Vagina (tissue), 2 donors: ENCODE results near the gene KRT5. TPM values are rescaled to one million over a fixed set of nuclear protein-coding genes. Genes with fewer than 3 reads are reported as not detected.

ENCODE experiments used
- DNase-seq, 2 donors: peaks; one replicate each; pipeline ENCODE4 v3.0.0-alpha.2; 2017; ENCODE audit errors: extremely low spot score in 2 of 2
- H3K27ac ChIP-seq: fragments of 200-600 bp; sonication (generic); one replicate; pipeline ENCODE4 v1.5.1; 2019
- H3K27me3 ChIP-seq: fragments of 200-600 bp; sonication (generic); one replicate; pipeline ENCODE4 v1.5.1; 2019
- H3K36me3 ChIP-seq, 2 donors: fragments of 200-600 bp; sonication (generic); one replicate each; pipeline ENCODE4 v1.5.1; 2017 to 2019
- H3K4me1 ChIP-seq: fragments of 200-600 bp; sonication (generic); one replicate; pipeline ENCODE4 v1.5.1; 2019
- H3K4me3 ChIP-seq, 2 donors: fragments of 200-600 bp; sonication (generic); 1 replicate in 1 of 2; 2 replicates in 1 of 2; pipeline ENCODE4 v1.5.1; 2016 to 2019
- H3K9me3 ChIP-seq: fragments of 200-600 bp; sonication (generic); one replicate; pipeline ENCODE4 v1.5.1; 2019
- POLR2A ChIP-seq, 2 donors: fragments of 450-650 bp; IDR thresholded peaks; one replicate each; pipeline ENCODE4 v1.6.1; 2017; ENCODE audit warnings: antibody characterized with exemption in 2 of 2, mild to moderate bottlenecking in 2 of 2, moderate library complexity in 2 of 2
- POLR2AphosphoS5 ChIP-seq, 2 donors: sonication (generic); formaldehyde crosslinking; IDR thresholded peaks; one replicate each; pipeline ENCODE4 v1.9.0; 2017; ENCODE audit warnings: antibody characterized with exemption in 2 of 2, mild to moderate bottlenecking in 2 of 2, low read depth in 1 of 2; ENCODE audit not compliant: insufficient read depth in 1 of 2
- intact Hi-C: fragments of 100-400 bp; cut with DNase I; formaldehyde crosslinking; loops from one replicate; pipeline ENCODE4 v1.15.1; 2023
- total RNA-seq: library from RNA; depleted of rRNA; stranded (reverse); fragments of >200 nt; gene quantifications from one replicate; pipeline ENCODE4 v1.2.3, GENCODE V29; 2016
- TF ChIP-seq, protein P1 (sequence below), 3 experiments: fragments of 450-650 bp in 2 of 3; fragments of 200-600 bp in 1 of 3; sonication (generic) in 1 of 3; IDR thresholded peaks; one replicate each; pipeline ENCODE4 v1.5.1; 2017 to 2019; ENCODE audit warnings: antibody characterized with exemption in 3 of 3, mild to moderate bottlenecking in 2 of 3, moderate library complexity in 2 of 3

The KRT5 gene
- total RNA-seq, 1 donor from 2014 or later, result 4,247 TPM

DNA sequence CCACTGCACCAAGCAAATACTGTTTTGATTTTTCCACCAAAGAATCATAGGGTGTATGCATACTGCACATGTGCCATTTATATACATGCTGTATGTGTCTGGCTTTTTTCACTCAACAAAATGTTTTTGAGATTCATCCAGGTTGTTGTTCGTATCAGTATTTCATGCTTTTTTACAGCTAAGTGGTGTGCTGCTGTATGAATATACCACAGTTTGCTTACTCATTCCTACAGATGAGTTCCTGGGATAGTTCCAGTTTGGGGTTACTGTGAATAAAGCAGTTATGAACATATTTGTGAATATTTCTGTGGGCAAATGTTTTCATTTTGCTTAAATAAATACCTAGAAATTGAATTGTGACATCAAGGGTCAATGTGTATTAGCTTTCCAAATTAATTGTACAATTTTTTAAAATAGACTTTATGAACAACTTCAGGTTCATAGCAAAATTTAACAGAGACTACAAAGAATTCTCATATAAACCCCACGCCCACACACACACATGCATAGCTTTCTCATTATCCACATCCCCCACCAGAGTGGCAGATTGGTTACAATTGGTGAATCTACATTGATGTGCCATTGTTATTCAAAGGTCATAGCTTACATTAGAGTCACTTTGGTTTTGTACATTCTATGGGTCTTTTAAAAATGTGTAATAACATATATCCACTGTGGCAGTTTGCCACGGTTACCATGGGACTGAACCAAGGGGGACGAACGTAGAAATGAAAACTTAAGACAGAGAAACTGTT lies 20.2 kb downstream of the KRT5 start:
- no peak overlapping the region for H3K27ac ChIP-seq
- H3K4me1 ChIP-seq, result peaks cover 10% of the 10 kb centered on the region
- no peaks in the 10 kb centered on the region for H3K27me3 ChIP-seq
- no peak for DNase-seq
- H3K9me3 ChIP-seq, result no peaks in the 10 kb centered on the region
- no peaks in the 10 kb centered on the region for H3K36me3 ChIP-seq
- intact Hi-C loops, result no loop called here
- no peak overlapping the region for H3K4me3 ChIP-seq
- TF ChIP-seq POLR2AphosphoS5 (IDR thresholded peaks at IDR 0.05; ENCODE audit: insufficient read depth in 1 of 2, low read depth in 1 of 2), result no peak
- TF ChIP-seq, protein P1, sequence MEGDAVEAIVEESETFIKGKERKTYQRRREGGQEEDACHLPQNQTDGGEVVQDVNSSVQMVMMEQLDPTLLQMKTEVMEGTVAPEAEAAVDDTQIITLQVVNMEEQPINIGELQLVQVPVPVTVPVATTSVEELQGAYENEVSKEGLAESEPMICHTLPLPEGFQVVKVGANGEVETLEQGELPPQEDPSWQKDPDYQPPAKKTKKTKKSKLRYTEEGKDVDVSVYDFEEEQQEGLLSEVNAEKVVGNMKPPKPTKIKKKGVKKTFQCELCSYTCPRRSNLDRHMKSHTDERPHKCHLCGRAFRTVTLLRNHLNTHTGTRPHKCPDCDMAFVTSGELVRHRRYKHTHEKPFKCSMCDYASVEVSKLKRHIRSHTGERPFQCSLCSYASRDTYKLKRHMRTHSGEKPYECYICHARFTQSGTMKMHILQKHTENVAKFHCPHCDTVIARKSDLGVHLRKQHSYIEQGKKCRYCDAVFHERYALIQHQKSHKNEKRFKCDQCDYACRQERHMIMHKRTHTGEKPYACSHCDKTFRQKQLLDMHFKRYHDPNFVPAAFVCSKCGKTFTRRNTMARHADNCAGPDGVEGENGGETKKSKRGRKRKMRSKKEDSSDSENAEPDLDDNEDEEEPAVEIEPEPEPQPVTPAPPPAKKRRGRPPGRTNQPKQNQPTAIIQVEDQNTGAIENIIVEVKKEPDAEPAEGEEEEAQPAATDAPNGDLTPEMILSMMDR (IDR thresholded peaks at IDR 0.05), result no peak
- TF ChIP-seq POLR2A (IDR thresholded peaks at IDR 0.05), result no peak

DNA sequence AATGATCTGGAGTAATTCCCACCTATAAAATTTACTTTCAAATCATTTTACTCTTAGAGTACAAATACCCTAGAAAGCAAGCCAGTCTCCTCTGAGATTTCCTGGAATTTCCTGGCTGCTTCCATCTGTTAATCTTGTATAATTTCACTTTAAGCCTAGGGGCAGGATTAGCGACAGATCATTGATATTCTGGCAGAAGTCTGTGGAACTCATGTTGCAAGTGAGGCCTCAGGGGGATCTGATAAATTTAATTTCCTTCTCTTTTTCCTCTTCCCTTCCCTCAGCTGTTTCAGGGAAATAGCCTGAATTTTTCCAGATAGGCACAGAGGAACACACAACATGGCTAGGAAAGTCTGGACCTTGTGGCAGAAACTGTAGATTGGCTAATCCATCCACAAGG lies 21.2 kb downstream of the KRT5 start:
- TF ChIP-seq POLR2AphosphoS5 (IDR thresholded peaks at IDR 0.05; ENCODE audit: insufficient read depth in 1 of 2, low read depth in 1 of 2), result no peak
- no peak for TF ChIP-seq POLR2A (IDR thresholded peaks at IDR 0.05)
- TF ChIP-seq, protein P1 (IDR thresholded peaks at IDR 0.05), result no peak

DNA sequence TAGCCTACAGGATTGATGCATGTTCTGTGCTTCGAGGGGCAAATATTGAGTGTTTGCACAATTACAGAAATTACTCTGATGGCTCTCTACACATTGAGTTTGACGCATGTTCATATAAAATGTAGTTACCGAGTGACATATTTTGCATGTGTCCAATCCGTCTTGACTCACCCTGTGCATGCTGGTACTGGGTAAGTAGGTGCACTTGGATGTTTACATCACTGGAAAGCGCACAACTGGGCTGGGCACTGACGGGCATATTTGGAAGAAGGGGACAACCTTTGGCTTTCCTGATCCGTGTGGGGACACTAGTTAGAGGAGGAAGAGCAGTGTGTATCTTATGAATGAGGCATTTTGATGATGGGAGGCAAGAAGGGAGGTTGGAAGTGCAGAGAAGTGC lies 22.2 kb downstream of the KRT5 start:
- Histone ChIP-seq H3K4me1 (peaks cover 23% of the 10 kb centered on the region), H3K9me3 (no peaks in the 10 kb centered on the region), H3K36me3 (no peaks in the 10 kb centered on the region), H3K4me3 (no peak overlapping the region), H3K27ac (no peak overlapping the region), H3K27me3 (no peaks in the 10 kb centered on the region)
- no peak for DNase-seq
- intact Hi-C loops, result no loop called here
- TF ChIP-seq POLR2AphosphoS5 (IDR thresholded peaks at IDR 0.05; ENCODE audit: insufficient read depth in 1 of 2, low read depth in 1 of 2) (no peak), POLR2A (IDR thresholded peaks at IDR 0.05) (no peak)
- TF ChIP-seq, protein P1 (IDR thresholded peaks at IDR 0.05), result no peak

More for the DNA sequence above, 21.2 kb downstream of the KRT5 start:
- H3K4me3 ChIP-seq, result no peak overlapping the region
- no peaks in the 10 kb centered on the region for H3K27me3 ChIP-seq
- peaks cover 20% of the 10 kb centered on the region for H3K4me1 ChIP-seq
- H3K27ac ChIP-seq, result no peak overlapping the region
- no peak for DNase-seq
- H3K9me3 ChIP-seq, result no peaks in the 10 kb centered on the region
- intact Hi-C loops, result no loop called here
- no peaks in the 10 kb centered on the region for H3K36me3 ChIP-seq

DNA sequence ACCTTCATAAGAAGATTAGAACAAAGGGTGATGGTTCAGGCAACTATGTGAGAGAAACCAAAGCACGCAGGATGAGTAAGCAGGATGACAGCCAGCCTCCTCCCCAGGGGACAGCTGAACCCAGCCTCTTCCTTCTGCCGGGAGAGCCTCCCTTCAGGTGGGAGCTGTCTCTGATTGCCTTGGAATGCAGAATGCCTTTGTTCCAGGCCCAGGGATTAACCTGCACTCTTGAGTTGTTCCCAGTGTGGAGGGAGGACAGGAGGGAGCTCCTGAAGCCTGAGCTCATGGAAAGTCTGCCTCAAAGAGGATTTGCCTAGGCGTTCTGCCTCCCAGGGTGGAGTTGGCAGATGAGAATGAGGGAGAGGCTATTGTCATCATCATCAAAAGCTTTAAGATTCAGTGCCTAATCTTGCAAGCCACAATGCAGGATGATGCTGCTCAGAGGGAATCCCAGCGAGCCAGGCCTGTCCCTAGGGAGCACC lies 23.6 kb downstream of the KRT5 start:
- no peak for DNase-seq
- no peaks in the 10 kb centered on the region for H3K9me3 ChIP-seq
- intact Hi-C loops, result no loop called here
- H3K27me3 ChIP-seq, result no peaks in the 10 kb centered on the region
- H3K4me1 ChIP-seq, result peaks cover 23% of the 10 kb centered on the region
- H3K36me3 ChIP-seq, result no peaks in the 10 kb centered on the region
- TF ChIP-seq POLR2A (IDR thresholded peaks at IDR 0.05) (no peak), POLR2AphosphoS5 (IDR thresholded peaks at IDR 0.05; ENCODE audit: insufficient read depth in 1 of 2, low read depth in 1 of 2) (peak in 1 of 2 donors; percentile 38)
- TF ChIP-seq, protein P1 (IDR thresholded peaks at IDR 0.05), result no peak
- H3K4me3 ChIP-seq, result no peak overlapping the region
- H3K27ac ChIP-seq, result peak overlapping the region; percentile 16

DNA sequence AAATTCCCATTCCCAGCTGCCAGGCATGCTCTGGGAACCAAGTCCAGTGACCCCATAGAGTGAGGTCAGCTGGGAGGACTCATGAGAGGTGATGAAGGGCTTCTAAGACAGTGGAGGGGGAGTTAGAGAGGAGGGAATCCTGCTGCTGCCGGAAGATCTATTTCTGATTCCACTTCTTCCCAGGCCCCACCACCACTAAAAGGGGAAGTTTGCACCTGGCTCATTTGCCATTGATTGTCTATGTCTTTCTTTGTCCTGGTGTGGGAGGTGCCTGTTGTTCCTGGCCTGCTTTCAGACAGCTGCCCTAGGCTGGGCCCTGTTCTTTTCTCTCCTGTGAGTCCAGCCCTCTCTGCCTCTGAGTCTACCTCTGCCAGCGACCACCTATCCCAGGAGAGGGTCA lies 24.1 kb downstream of the KRT5 start:
- no peaks in the 10 kb centered on the region for H3K9me3 ChIP-seq
- H3K36me3 ChIP-seq, result no peaks in the 10 kb centered on the region
- peak overlapping the region; percentile 16 for H3K27ac ChIP-seq
- peaks cover 23% of the 10 kb centered on the region for H3K4me1 ChIP-seq
- TF ChIP-seq, protein P1 (IDR thresholded peaks at IDR 0.05), result no peak
- DNase-seq, result no peak
- H3K4me3 ChIP-seq, result no peak overlapping the region
- H3K27me3 ChIP-seq, result no peaks in the 10 kb centered on the region
- intact Hi-C loops, result no loop called here
